D721Med (cell line): ENCODE data around the gene TAGLN2.
A peak's percentile ranks its signal among the peaks of the same experiment; 100 is the strongest.

Experiments used
- DNase-seq: peaks from one replicate; pipeline ENCODE4 v3.0.0; 2011; ENCODE audit warnings: low spot score; ENCODE audit not compliant: insufficient read length
- FAIRE-seq: peaks from 2 replicates; lab custom pipeline; 2011; peaks lifted over from hg19 to GRCh38; lab: Jason Lieb, UNC
- TF ChIP-seq, protein P1 (sequence below): IDR thresholded peaks from 2 replicates; pipeline ENCODE4 v1.5.1; 2012; ENCODE audit warnings: mild to moderate bottlenecking, control low read depth; ENCODE audit not compliant: insufficient read depth; ENCODE audit errors: missing control alignments

TAGLN2 gene

DNA sequence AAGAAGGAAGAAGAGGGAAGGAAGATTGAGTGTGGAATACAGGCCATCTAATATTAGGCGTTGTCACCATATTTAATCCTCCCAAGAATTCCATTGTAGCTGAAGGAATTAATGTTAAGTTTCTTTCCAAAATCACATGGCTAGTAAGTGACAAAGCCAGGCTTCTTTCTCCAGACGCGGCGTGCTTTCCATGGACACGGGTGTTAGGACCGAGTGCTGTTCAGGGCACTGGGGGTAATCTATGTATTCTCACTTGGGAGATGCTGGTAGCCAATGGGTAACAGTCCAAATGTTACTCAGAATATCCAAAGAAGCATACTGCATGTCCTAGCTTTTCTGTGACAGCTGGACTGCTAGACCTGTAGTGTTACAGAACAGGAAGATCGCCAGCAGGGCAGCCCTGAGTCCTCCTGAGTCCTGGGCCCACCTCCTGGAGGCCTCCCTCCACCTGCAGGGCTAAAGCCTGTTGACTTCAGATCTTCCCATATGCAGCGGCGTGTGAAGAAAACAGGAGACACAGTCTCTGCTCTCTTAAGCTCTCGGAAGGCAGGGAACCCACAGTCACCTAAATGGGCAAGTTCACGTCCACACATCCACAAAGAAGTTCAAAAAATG is 14.8 kb upstream of the TAGLN2 start:
- TF ChIP-seq, protein P1, sequence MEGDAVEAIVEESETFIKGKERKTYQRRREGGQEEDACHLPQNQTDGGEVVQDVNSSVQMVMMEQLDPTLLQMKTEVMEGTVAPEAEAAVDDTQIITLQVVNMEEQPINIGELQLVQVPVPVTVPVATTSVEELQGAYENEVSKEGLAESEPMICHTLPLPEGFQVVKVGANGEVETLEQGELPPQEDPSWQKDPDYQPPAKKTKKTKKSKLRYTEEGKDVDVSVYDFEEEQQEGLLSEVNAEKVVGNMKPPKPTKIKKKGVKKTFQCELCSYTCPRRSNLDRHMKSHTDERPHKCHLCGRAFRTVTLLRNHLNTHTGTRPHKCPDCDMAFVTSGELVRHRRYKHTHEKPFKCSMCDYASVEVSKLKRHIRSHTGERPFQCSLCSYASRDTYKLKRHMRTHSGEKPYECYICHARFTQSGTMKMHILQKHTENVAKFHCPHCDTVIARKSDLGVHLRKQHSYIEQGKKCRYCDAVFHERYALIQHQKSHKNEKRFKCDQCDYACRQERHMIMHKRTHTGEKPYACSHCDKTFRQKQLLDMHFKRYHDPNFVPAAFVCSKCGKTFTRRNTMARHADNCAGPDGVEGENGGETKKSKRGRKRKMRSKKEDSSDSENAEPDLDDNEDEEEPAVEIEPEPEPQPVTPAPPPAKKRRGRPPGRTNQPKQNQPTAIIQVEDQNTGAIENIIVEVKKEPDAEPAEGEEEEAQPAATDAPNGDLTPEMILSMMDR: no peak
- FAIRE-seq: peak; percentile 48
- no peak for DNase-seq

DNA sequence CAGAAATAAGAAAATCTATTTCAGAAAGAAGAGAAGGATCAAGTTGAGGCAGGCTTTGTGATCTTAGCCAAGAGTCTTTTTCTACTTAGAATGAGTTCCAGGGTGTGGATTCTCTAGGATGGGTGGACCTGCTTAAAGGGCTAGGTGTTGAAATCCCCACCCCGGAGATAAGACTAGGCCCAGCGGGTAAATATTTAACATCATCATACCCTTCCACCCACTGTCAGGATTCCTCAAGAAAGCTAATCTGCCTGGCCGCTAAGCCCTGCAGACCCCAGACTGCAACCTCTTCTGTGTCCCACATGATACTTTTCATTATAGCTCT is 14.3 kb upstream of the TAGLN2 start:
- DNase-seq: no peak
- no peak for FAIRE-seq
- TF ChIP-seq, protein P1: no peak

DNA sequence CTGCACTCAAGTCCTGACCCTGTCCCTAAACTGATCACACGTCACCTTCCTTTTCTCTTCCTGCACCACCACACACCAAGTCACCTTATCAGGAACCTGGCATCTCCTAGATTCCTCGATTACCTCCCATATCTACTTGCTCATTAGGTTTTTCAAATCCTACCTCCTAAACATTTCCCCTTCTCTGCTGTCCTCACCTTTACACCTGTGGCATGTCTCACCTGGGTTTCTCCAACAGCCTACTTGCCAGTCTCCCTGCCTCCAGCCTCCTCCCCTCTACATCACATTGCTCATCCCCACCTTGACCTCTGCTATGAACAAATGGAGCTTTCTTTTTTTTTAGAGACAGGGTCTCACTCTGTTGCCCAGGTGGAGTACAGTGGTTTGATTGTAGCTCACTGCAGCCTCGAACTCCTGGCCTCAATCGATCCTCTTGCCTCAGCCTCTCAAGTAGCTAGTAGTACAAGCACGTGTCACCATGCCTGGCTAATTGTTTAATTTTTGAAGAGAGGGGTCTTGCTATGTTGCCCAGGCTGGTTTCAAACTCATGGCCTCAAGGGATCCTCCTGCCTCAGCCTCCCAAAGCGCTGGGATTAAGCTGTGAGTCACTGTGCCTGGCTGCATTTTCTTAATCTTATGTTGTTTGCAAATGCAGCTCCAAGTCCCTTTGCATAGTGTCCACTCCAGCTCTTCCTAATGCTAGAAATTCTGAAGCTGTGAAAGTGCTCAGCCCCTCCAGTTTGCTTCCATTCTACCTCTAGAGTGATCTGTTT is 13.8 kb upstream of the TAGLN2 start:
- FAIRE-seq (peak; percentile 85), DNase-seq (no peak)
- TF ChIP-seq, protein P1: no peak

DNA sequence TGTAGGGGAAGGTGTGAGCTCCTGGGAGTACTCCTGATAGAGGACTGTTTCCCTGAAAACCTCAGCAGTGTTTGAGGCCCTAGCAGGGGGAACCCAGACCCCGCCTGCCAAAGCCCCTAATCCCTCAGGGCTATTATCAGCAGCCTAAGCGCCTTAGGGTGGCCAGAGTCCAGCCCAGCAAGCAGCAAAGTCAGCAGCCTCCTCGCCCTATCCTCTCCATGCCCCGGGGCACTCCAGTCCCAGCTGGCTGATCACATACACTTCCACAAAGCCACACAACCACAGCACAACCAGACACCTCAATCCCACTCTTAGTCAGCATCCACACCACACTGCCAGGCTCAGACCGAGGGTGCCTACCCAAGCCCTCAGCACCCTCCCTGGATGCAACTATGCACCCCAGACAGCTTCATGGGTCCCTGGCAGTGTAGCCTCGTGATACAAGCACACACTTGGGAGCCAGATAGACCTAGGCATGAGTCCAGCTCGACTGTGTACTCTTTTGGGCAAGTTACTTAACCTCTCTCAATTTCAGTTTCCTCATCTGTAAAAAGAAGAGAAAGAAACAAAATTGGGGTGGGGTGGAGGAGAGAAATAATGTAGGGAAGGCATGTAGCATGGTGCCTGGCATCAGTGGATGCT is 13.0 kb upstream of the TAGLN2 start:
- TF ChIP-seq, protein P1: no peak
- peak; percentile 63 for FAIRE-seq

DNA sequence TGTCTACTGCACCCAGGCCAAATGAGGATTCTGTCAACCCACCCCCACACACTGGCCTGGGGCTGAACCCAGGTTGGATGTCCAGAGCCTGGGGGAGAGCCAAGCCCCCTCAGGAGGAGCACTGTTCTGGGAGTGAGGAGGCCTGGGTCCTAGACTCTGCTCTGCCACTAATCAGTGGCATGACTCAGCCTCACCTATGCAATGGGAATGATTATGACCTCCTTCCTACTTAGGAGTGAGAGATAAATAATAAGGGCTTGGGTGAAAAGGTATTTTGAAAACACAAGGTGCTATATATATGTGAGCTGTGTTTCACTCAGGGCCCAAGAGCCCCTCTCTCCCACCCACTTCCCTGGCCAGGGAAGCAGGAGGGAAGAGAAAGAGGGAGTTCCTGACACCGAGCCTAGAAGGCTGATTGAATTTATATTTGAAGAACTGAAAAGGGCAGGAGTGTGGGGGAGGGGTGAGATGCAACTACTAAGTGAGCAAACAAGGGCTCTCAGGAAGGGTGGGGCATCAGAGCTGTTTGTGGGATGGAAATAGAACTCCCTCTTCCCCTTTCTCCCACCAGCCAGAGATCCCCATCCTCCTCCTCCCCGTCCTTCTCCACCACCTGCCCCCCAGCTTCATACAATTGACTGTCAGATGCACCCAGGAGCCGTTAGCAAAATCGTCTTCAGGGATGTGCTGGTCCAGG is 11.9 kb upstream of the TAGLN2 start:
- DNase-seq: no peak
- FAIRE-seq: no peak
- TF ChIP-seq, protein P1: no peak

More for the DNA sequence above, 13.0 kb upstream of the TAGLN2 start:
- DNase-seq: peak; percentile 92

DNA sequence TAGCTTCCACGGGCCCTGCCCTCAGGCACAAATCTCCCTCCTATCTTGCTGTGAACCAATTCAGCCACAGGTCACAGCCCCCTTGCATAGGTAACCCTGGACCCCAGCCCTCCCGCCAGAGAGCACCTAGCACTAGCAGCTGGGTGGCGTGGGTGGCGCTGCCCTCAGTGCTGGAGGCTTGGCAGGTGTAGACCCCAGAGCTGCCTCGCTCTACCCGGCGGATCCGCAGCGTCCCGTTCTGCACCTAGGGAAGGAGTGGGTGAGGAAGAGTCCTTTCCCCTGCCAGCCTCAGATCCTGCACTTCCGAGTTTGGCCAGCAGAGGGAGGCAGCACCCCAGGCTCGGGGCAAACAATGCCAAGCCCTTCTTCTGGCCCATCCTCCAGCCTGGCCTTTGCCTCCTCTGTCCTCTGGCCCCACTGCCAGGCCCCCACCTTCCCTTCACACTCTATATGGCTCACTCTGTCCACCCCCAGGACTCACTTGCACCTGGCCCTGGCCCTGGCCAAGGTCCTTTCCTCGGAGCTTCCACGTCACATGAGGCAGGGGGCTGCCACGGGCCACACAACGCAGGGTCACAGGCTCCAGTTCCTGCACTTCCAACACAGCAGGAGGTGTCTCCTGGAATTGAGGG is 11.1 kb upstream of the TAGLN2 start:
- TF ChIP-seq, protein P1: peak; percentile 99
- FAIRE-seq (peak; percentile 25), DNase-seq (peak; percentile 89)
